GM12872 (cell line): ENCODE results near the gene AMZ1.

ENCODE experiments used
- TF ChIP-seq, protein P1 (sequence below): IDR thresholded peaks from 3 replicates; pipeline ENCODE4 v1.5.1; 2011; ENCODE audit warnings: low read depth, mild to moderate bottlenecking, low read length, moderate library complexity; ENCODE audit not compliant: insufficient read depth

Gene AMZ1

DNA sequence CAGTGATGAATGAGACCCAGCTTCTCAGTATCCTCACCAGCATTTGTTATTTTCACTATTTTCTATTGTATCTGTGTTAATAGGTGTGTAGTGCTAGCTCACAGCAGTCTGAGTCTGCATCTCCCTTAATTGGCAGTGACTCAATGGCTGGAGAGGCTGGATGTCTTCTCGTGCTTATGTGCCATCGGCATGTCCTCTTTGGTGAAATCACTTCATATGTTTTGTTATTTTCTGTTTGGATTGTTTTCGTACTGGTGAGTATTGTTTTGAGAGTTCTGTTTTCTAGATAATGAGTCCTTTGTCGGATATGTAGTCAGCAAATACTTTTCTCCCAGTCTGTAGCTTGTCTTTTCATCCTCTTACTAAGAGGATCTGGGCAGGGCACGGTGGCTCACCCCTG lies 66.1 kb downstream of the AMZ1 start:
- TF ChIP-seq, protein P1, sequence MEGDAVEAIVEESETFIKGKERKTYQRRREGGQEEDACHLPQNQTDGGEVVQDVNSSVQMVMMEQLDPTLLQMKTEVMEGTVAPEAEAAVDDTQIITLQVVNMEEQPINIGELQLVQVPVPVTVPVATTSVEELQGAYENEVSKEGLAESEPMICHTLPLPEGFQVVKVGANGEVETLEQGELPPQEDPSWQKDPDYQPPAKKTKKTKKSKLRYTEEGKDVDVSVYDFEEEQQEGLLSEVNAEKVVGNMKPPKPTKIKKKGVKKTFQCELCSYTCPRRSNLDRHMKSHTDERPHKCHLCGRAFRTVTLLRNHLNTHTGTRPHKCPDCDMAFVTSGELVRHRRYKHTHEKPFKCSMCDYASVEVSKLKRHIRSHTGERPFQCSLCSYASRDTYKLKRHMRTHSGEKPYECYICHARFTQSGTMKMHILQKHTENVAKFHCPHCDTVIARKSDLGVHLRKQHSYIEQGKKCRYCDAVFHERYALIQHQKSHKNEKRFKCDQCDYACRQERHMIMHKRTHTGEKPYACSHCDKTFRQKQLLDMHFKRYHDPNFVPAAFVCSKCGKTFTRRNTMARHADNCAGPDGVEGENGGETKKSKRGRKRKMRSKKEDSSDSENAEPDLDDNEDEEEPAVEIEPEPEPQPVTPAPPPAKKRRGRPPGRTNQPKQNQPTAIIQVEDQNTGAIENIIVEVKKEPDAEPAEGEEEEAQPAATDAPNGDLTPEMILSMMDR: no peak

- TF ChIP-seq, protein P1: no peak
These were observed 66.9 kb downstream of the AMZ1 start for GRCh38 chr7:2754912-2755311.

DNA sequence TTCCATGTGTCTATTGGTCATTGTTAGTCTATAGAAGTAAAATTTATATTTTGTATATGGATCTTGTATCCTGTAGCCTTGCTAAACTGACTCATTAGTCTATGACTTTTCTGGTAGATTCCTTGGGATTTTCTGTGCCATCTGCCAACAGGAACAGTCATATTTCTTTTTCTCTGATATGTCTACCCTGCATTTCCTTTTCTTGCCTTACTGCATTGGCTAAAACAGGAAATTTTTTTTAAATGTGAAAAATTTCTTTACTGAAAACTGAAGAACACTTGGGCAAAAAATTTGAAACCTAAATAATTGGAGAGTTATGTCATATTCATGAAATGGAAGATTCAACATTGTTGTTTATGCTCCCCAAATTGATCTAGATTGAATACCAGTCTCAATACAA lies 67.5 kb downstream of the AMZ1 start:
- TF ChIP-seq, protein P1: no peak

- TF ChIP-seq, protein P1: no peak
These were observed 69.4 kb downstream of the AMZ1 start for GRCh38 chr7:2757361-2757903.

DNA sequence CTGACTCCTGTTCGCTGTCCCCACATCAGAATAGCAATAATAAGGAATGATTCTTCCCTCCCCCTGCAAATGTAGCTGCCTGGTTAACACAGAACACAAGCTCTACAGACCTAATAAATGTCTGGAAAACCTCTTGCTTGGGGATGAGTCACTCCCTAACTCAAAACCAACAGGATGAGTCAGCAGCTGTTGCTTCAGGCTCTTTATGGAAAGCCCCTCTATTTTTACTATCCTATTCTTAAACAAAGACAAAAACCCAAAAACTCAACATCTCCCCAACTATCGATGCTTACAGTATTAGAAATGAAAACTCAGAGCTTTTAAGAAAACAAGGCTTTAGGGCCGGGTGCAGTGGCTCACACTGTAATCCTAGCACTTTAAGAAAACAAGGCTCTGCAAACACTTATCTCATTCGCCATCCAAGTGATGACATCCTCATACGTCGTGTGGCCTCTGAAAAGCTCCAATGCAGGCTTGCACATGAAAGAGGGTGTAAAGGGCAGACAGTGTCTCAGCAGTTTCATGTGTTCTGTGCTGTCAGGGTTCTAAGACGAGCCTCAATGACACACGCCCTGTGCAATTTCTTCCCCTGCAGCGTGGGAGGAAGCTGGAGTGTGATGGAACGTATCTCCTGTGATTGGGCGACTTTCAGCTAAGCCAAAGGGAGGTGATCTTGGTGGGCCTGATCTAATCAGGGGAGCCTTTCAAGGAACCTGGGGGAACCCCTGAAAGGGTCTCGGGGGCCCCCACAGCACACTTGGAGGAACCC lies 70.1 kb downstream of the AMZ1 start:
- TF ChIP-seq, protein P1: no peak

GRCh38 chr7:2758673-2759616 lies 70.9 kb downstream of the AMZ1 start:
- TF ChIP-seq, protein P1: no peak

GRCh38 chr7:2759736-2760097 lies 71.7 kb downstream of the AMZ1 start:
- TF ChIP-seq, protein P1: no peak
